ENCODE data around the gene CLDN8.

The CLDN8 gene

GRCh38 chr21:30166705-30167104 lies 49.2 kb downstream of the CLDN8 start, which contains the start of gene CLDN17:
Gene CLDN17 (minus strand): TSS chr21:30166805. CDS start chr21:30166617, 188 bp downstream.
- ChIA-PET CTCF (no interaction called here), POLR2A (no interaction called here)
- no peak for DNase-seq (ENCODE audit: low read depth, low spot score)
- no peak for TF ChIP-seq CTCF (IDR thresholded peaks at IDR 0.05; ENCODE audit: insufficient read depth, low read length, missing control alignments)
- no peak within 1 kb of the TSS for H3K4me3 ChIP-seq (ENCODE audit: low read depth, low read length)

- H3K4me3 ChIP-seq (ENCODE audit: low read depth, low read length) = no peak overlapping the region
- DNase-seq (ENCODE audit: low read depth, low spot score) = no peak
- ChIA-PET CTCF (no interaction called here), POLR2A (no interaction called here)
- TF ChIP-seq CTCF (IDR thresholded peaks at IDR 0.05; ENCODE audit: insufficient read depth, low read length, missing control alignments) = no peak
Observed at GRCh38 chr21:30166171-30166570, 49.7 kb downstream of the CLDN8 start.

- CTCF ChIA-PET = no interaction called here
- no peak overlapping the region for H3K4me3 ChIP-seq (ENCODE audit: low read depth, low read length)
Observed at GRCh38 chr21:30164796-30165195, 51.1 kb downstream of the CLDN8 start.

More at GRCh38 chr21:30164796-30165195, 51.1 kb downstream of the CLDN8 start:
- DNase-seq (ENCODE audit: low read depth, low spot score) = no peak
- TF ChIP-seq CTCF (IDR thresholded peaks at IDR 0.05; ENCODE audit: insufficient read depth, low read length, missing control alignments) = no peak
- POLR2A ChIA-PET = no interaction called here

Measured in AG04449 (cell line).